ENCODE results near the gene FAM234B.

Gene FAM234B

GRCh38 chr12:13090054-13090453, 45.9 kb downstream of the FAM234B start:
- TF ChIP-seq CTCF (conservative IDR thresholded peaks at IDR 0.05; ENCODE audit: low read length) (no peak), EZH2phosphoT487 (IDR thresholded peaks at IDR 0.05; ENCODE audit: borderline replicate concordance) (no peak)
- H3K4me2 ChIP-seq (ENCODE audit: low read depth, low read length, poor library complexity, severe bottlenecking), result no peak overlapping the region

DNA sequence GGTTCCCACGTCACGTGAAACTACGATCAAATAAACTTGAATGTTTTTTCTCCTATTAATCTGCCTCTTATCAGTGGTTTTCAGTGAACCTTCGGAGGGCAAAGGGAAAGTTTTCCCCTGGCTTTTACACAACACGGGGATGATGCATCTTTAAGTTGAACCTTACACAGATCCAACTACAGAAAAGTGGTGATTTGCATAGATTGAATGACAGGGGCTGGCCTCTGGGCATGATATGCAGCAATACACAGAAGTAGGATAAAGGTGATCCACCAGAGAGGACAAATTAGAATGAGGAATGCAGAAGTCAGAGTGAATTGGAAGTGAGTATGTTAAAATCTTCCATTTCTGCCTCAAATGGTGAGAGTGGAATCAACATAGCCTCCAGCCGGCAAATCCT, 47.7 kb downstream of the FAM234B start:
- no peak overlapping the region for H3K4me3 ChIP-seq (ENCODE audit: low read length, poor library complexity, severe bottlenecking)
- H3K9me3 ChIP-seq (ENCODE audit: insufficient read depth, low read depth, low read length), result no peaks in the 10 kb centered on the region
- no peak overlapping the region for H3K9ac ChIP-seq (ENCODE audit: low read depth, low read length, poor library complexity, severe bottlenecking)
- H3K27me3 ChIP-seq (ENCODE audit: insufficient read depth, low read length, poor library complexity, severe bottlenecking), result no peaks in the 10 kb centered on the region
- no peaks in the 10 kb centered on the region for H3K36me3 ChIP-seq (ENCODE audit: insufficient read depth, low read length)
- H3F3A ChIP-seq (ENCODE audit: low read depth), result no peaks in the 10 kb centered on the region
- no peaks in the 10 kb centered on the region for H4K20me1 ChIP-seq (ENCODE audit: insufficient read depth, low read length, poor library complexity, severe bottlenecking)
- H3K4me2 ChIP-seq (ENCODE audit: low read depth, low read length, poor library complexity, severe bottlenecking), result no peak overlapping the region
- TF ChIP-seq EZH2phosphoT487 (IDR thresholded peaks at IDR 0.05; ENCODE audit: borderline replicate concordance) (no peak), CTCF (conservative IDR thresholded peaks at IDR 0.05; ENCODE audit: low read length) (no peak)
- no peaks in the 10 kb centered on the region for H3K79me2 ChIP-seq (ENCODE audit: insufficient read depth, low read length)
- H2AFZ ChIP-seq (ENCODE audit: low read length), result no peak overlapping the region
- H3K9me2 ChIP-seq (replicated peaks; ENCODE audit: low read depth, low read length), result no peaks in the 10 kb centered on the region
- H3K4me1 ChIP-seq (ENCODE audit: insufficient read depth, low read length, poor library complexity, severe bottlenecking), result no peaks in the 10 kb centered on the region

More at GRCh38 chr12:13090054-13090453, 45.9 kb downstream of the FAM234B start:
- Histone ChIP-seq H3K9me3 (ENCODE audit: insufficient read depth, low read depth, low read length) (no peaks in the 10 kb centered on the region), H3F3A (ENCODE audit: low read depth) (no peaks in the 10 kb centered on the region), H2AFZ (ENCODE audit: low read length) (no peak overlapping the region), H3K9me2 (replicated peaks; ENCODE audit: low read depth, low read length) (no peaks in the 10 kb centered on the region), H3K79me2 (ENCODE audit: insufficient read depth, low read length) (no peaks in the 10 kb centered on the region), H3K27me3 (ENCODE audit: insufficient read depth, low read length, poor library complexity, severe bottlenecking) (no peaks in the 10 kb centered on the region), H3K36me3 (ENCODE audit: insufficient read depth, low read length) (no peaks in the 10 kb centered on the region; the same call in 1 of the 2 replicates), H3K4me1 (ENCODE audit: insufficient read depth, low read length, poor library complexity, severe bottlenecking) (no peaks in the 10 kb centered on the region), H4K20me1 (ENCODE audit: insufficient read depth, low read length, poor library complexity, severe bottlenecking) (no peaks in the 10 kb centered on the region), H3K4me3 (ENCODE audit: low read length, poor library complexity, severe bottlenecking) (no peak overlapping the region), H3K9ac (ENCODE audit: low read depth, low read length, poor library complexity, severe bottlenecking) (no peak overlapping the region)

DNA sequence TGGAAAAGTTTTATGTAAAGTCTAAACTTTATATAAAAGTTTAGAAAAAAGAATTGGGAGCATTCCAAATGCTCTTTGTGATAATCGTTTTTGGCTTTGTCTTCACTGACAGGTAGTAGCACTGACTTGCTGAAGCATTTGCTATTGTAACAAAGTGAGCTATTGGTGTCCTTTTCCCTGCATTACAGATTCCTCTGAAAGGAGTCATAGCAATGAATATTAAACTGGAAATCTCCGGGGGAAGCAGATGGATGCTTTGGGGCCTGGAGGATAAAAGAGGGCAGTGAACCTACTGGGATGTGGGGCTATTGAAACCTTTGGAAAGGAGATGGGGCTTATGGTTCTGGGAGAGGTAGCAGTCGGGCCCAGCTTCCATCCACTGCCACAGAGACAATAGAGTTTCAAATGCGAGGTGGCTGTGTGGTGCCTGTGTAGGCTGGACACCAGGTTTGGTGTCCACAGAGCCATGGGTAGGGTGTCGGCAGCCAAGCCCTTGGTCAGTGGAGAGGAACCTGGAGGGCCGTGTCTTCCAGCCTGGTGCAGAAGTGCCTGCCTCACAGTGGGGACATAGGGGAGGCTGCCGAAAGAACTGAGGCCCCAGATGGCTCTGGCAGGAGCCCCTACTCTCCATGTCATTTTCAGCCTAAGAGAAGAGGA, 49.1 kb downstream of the FAM234B start:
- H3K4me2 ChIP-seq (ENCODE audit: low read depth, low read length, poor library complexity, severe bottlenecking), result no peak overlapping the region
- TF ChIP-seq CTCF (conservative IDR thresholded peaks at IDR 0.05; ENCODE audit: low read length) (no peak), EZH2phosphoT487 (IDR thresholded peaks at IDR 0.05; ENCODE audit: borderline replicate concordance) (no peak)
- no peaks in the 10 kb centered on the region for H3K79me2 ChIP-seq (ENCODE audit: insufficient read depth, low read length)
- H4K20me1 ChIP-seq (ENCODE audit: insufficient read depth, low read length, poor library complexity, severe bottlenecking), result no peaks in the 10 kb centered on the region
- H3K27me3 ChIP-seq (ENCODE audit: insufficient read depth, low read length, poor library complexity, severe bottlenecking), result no peaks in the 10 kb centered on the region
- no peak overlapping the region for H3K4me3 ChIP-seq (ENCODE audit: low read length, poor library complexity, severe bottlenecking)
- H2AFZ ChIP-seq (ENCODE audit: low read length), result no peak overlapping the region
- no peak overlapping the region for H3K9ac ChIP-seq (ENCODE audit: low read depth, low read length, poor library complexity, severe bottlenecking)
- peaks cover 8% of the 10 kb centered on the region for H3K4me1 ChIP-seq (ENCODE audit: insufficient read depth, low read length, poor library complexity, severe bottlenecking)
- H3K9me2 ChIP-seq (replicated peaks; ENCODE audit: low read depth, low read length), result no peaks in the 10 kb centered on the region
- H3K9me3 ChIP-seq (ENCODE audit: insufficient read depth, low read depth, low read length), result no peaks in the 10 kb centered on the region
- H3K36me3 ChIP-seq (ENCODE audit: insufficient read depth, low read length), result no peaks in the 10 kb centered on the region
- no peaks in the 10 kb centered on the region for H3F3A ChIP-seq (ENCODE audit: low read depth)
